ENCODE data around the gene S1PR4. TPM values are rescaled to one million over a fixed set of nuclear protein-coding genes. Genes with fewer than 3 reads are reported as not detected.

Gene S1PR4
- total and polyA plus RNA-seq, 2 donors (not counting 1 experiment from before 2014, with no cell fraction given): 84.2 to 129 TPM

GRCh38 chr19:3203805-3204645 lies 25.5 kb downstream of the S1PR4 start:
- Histone ChIP-seq H3K4me3 (ENCODE audit: control extremely low read depth in 1 of 5, extremely low read depth in 1 of 5, insufficient read depth in 1 of 5, low read depth in 2 of 5, low read length in 4 of 5) (no peak overlapping the region), H3K36me3 (replicated peaks in 1 of 2; ENCODE audit: control extremely low read depth in 1 of 2, control insufficient read depth in 1 of 2, extremely low read depth in 1 of 2, insufficient read depth in 2 of 2, low read length in 1 of 2) (peaks cover 0 to 47% of the 10 kb centered on the region in 2 experiments), H3K9ac (ENCODE audit: low read length) (no peak overlapping the region), H4K20me1 (ENCODE audit: control insufficient read depth, insufficient read depth, low read length, poor library complexity, severe bottlenecking) (no peaks in the 10 kb centered on the region), H3K27ac (ENCODE audit: low read length in 2 of 2) (no peak overlapping the region), H3K79me2 (ENCODE audit: control insufficient read depth, insufficient read depth, low read length) (no peaks in the 10 kb centered on the region), H3K4me2 (replicated peaks; ENCODE audit: low read depth, low read length, poor library complexity, severe bottlenecking) (no peak overlapping the region), H3K9me3 (ENCODE audit: control extremely low read depth in 1 of 3, control insufficient read depth in 2 of 3, insufficient read depth in 1 of 3, low read length in 2 of 3) (no peaks in the 10 kb centered on the region), H3K27me3 (replicated peaks in 1 of 4; ENCODE audit: control extremely low read depth in 1 of 4, control insufficient read depth in 3 of 4, insufficient read depth in 4 of 4, low read length in 3 of 4) (no peaks in the 10 kb centered on the region), H2AFZ (ENCODE audit: insufficient read depth, low read depth, low read length, poor library complexity, severe bottlenecking) (no peak overlapping the region), H3K4me1 (ENCODE audit: control insufficient read depth in 2 of 2, insufficient read depth in 2 of 2, low read length in 2 of 2) (no peaks in the 10 kb centered on the region)
- Mint-ChIP-seq H3K9me3 (ENCODE audit: insufficient read depth) (no peaks in the 10 kb centered on the region), H3K27me3 (no peaks in the 10 kb centered on the region), H3K4me3 (no peak overlapping the region), H3K4me1 (no peaks in the 10 kb centered on the region), H3K27ac (no peak overlapping the region)
- no peak for TF ChIP-seq EZH2 (IDR thresholded peaks at IDR 0.05; ENCODE audit: borderline replicate concordance, insufficient read depth, low read depth, low read length, poor library complexity, severe bottlenecking)
- TF ChIP-seq, protein P1, sequence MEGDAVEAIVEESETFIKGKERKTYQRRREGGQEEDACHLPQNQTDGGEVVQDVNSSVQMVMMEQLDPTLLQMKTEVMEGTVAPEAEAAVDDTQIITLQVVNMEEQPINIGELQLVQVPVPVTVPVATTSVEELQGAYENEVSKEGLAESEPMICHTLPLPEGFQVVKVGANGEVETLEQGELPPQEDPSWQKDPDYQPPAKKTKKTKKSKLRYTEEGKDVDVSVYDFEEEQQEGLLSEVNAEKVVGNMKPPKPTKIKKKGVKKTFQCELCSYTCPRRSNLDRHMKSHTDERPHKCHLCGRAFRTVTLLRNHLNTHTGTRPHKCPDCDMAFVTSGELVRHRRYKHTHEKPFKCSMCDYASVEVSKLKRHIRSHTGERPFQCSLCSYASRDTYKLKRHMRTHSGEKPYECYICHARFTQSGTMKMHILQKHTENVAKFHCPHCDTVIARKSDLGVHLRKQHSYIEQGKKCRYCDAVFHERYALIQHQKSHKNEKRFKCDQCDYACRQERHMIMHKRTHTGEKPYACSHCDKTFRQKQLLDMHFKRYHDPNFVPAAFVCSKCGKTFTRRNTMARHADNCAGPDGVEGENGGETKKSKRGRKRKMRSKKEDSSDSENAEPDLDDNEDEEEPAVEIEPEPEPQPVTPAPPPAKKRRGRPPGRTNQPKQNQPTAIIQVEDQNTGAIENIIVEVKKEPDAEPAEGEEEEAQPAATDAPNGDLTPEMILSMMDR (IDR thresholded peaks at IDR 0.05): no peak
- intact Hi-C loops (cut with micrococcal nuclease): no loop called here
- CTCF ChIA-PET: no interaction called here
- no peak for ATAC-seq (ENCODE audit: low read depth)
- POLR2A ChIA-PET: interaction anchor here (0.5 kb wide), 1 partner anchor 21 kb away, joined by 8 read pairs; no protein-coding TSS in a partner anchor
- DNase-seq: no peak
- WGBS (ENCODE audit: insufficient coverage): 97% methylated on average over 43 of the region's 43 CpGs

DNA sequence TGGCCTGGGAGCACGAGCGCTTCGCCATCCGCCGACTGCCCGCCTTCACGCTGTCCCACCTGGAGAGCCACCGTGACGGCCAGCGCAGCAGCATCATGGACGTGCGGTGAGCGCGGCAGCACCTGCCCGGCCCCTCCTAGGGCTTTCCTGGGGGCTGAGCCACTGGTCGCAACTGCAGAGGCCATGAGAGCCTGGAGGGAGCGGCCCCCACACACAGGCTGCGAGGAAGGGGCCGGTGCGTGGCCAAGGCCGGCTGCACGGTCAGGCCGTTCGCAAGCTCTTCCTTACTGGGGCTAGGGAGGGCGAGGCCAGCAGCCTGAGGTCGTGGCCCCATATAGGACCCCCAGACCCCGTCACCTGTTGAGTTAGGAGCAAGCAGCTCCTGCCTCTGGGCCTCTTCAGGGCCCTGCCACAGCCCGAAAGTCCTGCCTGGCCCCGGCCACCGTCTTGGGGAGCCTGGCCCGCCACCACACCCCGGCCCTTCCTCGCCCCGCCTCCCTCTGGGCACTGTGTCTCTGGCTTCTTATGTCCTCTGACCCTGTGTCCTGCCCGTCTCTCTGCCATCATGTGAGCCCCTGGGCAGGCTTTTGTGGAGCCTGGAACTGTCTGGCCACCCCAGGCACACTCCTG lies 26.2 kb downstream of the S1PR4 start:
- no peak overlapping the region for H2AFZ ChIP-seq (ENCODE audit: insufficient read depth, low read depth, low read length, poor library complexity, severe bottlenecking)
- H3K4me3 ChIP-seq (ENCODE audit: control extremely low read depth in 1 of 5, extremely low read depth in 1 of 5, insufficient read depth in 1 of 5, low read depth in 2 of 5, low read length in 4 of 5): no peak overlapping the region
- H3K9me3 ChIP-seq (ENCODE audit: control extremely low read depth in 1 of 3, control insufficient read depth in 2 of 3, insufficient read depth in 1 of 3, low read length in 2 of 3): no peaks in the 10 kb centered on the region
- DNase-seq (no peak), ATAC-seq (ENCODE audit: low read depth) (no peak)
- no peaks in the 10 kb centered on the region for H3K9me3 Mint-ChIP-seq (ENCODE audit: insufficient read depth)
- ChIA-PET CTCF (no interaction called here), POLR2A (no interaction called here)
- WGBS (ENCODE audit: insufficient coverage): 96% methylated on average over 35 of the region's 35 CpGs
- TF ChIP-seq, protein P1 (IDR thresholded peaks at IDR 0.05): no peak
- no peak for TF ChIP-seq EZH2 (IDR thresholded peaks at IDR 0.05; ENCODE audit: borderline replicate concordance, insufficient read depth, low read depth, low read length, poor library complexity, severe bottlenecking)
- H3K9ac ChIP-seq (ENCODE audit: low read length): no peak overlapping the region
- H3K79me2 ChIP-seq (ENCODE audit: control insufficient read depth, insufficient read depth, low read length): no peaks in the 10 kb centered on the region
- intact Hi-C loops (cut with micrococcal nuclease): no loop called here
- H3K27me3 Mint-ChIP-seq: no peaks in the 10 kb centered on the region
- peaks cover 0 to 47% of the 10 kb centered on the region in 2 experiments for H3K36me3 ChIP-seq (replicated peaks in 1 of 2; ENCODE audit: control extremely low read depth in 1 of 2, control insufficient read depth in 1 of 2, extremely low read depth in 1 of 2, insufficient read depth in 2 of 2, low read length in 1 of 2)
- no peaks in the 10 kb centered on the region for H3K4me1 ChIP-seq (ENCODE audit: control insufficient read depth in 2 of 2, insufficient read depth in 2 of 2, low read length in 2 of 2)
- no peak overlapping the region for H3K4me2 ChIP-seq (replicated peaks; ENCODE audit: low read depth, low read length, poor library complexity, severe bottlenecking)
- H4K20me1 ChIP-seq (ENCODE audit: control insufficient read depth, insufficient read depth, low read length, poor library complexity, severe bottlenecking): no peaks in the 10 kb centered on the region
- H3K4me3 Mint-ChIP-seq: no peak overlapping the region
- no peak overlapping the region for H3K27ac Mint-ChIP-seq
- H3K27me3 ChIP-seq (replicated peaks in 1 of 4; ENCODE audit: control extremely low read depth in 1 of 4, control insufficient read depth in 3 of 4, insufficient read depth in 4 of 4, low read length in 3 of 4): no peaks in the 10 kb centered on the region
- H3K27ac ChIP-seq (ENCODE audit: low read length in 2 of 2): no peak overlapping the region
- no peaks in the 10 kb centered on the region for H3K4me1 Mint-ChIP-seq

Measured in B cell (primary cell).